ENCODE measurements around the gene ATXN7L1.

Gene ATXN7L1

GRCh38 chr7:105828141-105828540, 48.3 kb downstream of the ATXN7L1 start:
- DNase-seq (ENCODE audit: low read depth), result no peak

- no peak for DNase-seq (ENCODE audit: low read depth)
Measured at GRCh38 chr7:105827151-105827875, 49.1 kb downstream of the ATXN7L1 start.

GRCh38 chr7:105826143-105826542, 50.3 kb downstream of the ATXN7L1 start:
- DNase-seq (ENCODE audit: low read depth), result no peak

- no peak for DNase-seq (ENCODE audit: low read depth)
Measured at GRCh38 chr7:105825371-105825770, 51.0 kb downstream of the ATXN7L1 start.

GRCh38 chr7:105822806-105823205, 53.6 kb downstream of the ATXN7L1 start:
- peak; percentile 62 for DNase-seq (ENCODE audit: low read depth)

- no peak for DNase-seq (ENCODE audit: low read depth)
Measured at GRCh38 chr7:105821527-105821926, 54.9 kb downstream of the ATXN7L1 start.

GRCh38 chr7:105820363-105821066, 55.9 kb downstream of the ATXN7L1 start:
- DNase-seq (ENCODE audit: low read depth), result no peak

- no peak for DNase-seq (ENCODE audit: low read depth)
Measured at GRCh38 chr7:105819559-105819958, 56.8 kb downstream of the ATXN7L1 start.

GRCh38 chr7:105816954-105817615, 59.3 kb downstream of the ATXN7L1 start:
- no peak for DNase-seq (ENCODE audit: low read depth)

- DNase-seq (ENCODE audit: low read depth), result no peak
Measured at GRCh38 chr7:105816266-105816843, 60.0 kb downstream of the ATXN7L1 start.

GRCh38 chr7:105815576-105815975, 60.8 kb downstream of the ATXN7L1 start:
- DNase-seq (ENCODE audit: low read depth), result no peak

- DNase-seq (ENCODE audit: low read depth), result no peak
Measured at GRCh38 chr7:105814481-105814880, 61.9 kb downstream of the ATXN7L1 start.

- no peak for DNase-seq (ENCODE audit: low read depth)
Measured at GRCh38 chr7:105811189-105811847, 65.1 kb downstream of the ATXN7L1 start.

GRCh38 chr7:105810556-105810955, 65.8 kb downstream of the ATXN7L1 start:
- no peak for DNase-seq (ENCODE audit: low read depth)

- DNase-seq (ENCODE audit: low read depth), result peak; percentile 51
Measured at GRCh38 chr7:105808703-105809590, 67.5 kb downstream of the ATXN7L1 start.

- DNase-seq (ENCODE audit: low read depth), result no peak
Measured at GRCh38 chr7:105808209-105808608, 68.2 kb downstream of the ATXN7L1 start.

- DNase-seq (ENCODE audit: low read depth), result no peak
Measured at GRCh38 chr7:105807448-105807762, 69.0 kb downstream of the ATXN7L1 start.

- DNase-seq (ENCODE audit: low read depth), result peak; percentile 64
Measured at GRCh38 chr7:105806592-105807447, 69.6 kb downstream of the ATXN7L1 start.

GRCh38 chr7:105805447-105806019, 70.9 kb downstream of the ATXN7L1 start:
- DNase-seq (ENCODE audit: low read depth), result no peak

GRCh38 chr7:105803429-105803736, 73.0 kb downstream of the ATXN7L1 start:
- DNase-seq (ENCODE audit: low read depth), result no peak
